Non-pigmented ciliary epithelial cell (primary cell): ENCODE measurements around the gene AFDN.

Source experiments
- DNase-seq: peaks from one replicate; pipeline ENCODE4 v3.0.0-alpha.2; 2010; ENCODE audit warnings: low read depth

The AFDN gene

GRCh38 chr6:167978607-167979006 lies 151.9 kb downstream of the AFDN start:
- no peak for DNase-seq

- DNase-seq = no peak
These were observed 152.9 kb downstream of the AFDN start for GRCh38 chr6:167979436-167980139.

GRCh38 chr6:167980911-167981580 lies 154.3 kb downstream of the AFDN start:
- DNase-seq = no peak

- no peak for DNase-seq
These were observed 155.3 kb downstream of the AFDN start for GRCh38 chr6:167981916-167982462.

GRCh38 chr6:167984144-167984719 lies 157.5 kb downstream of the AFDN start:
- no peak for DNase-seq

GRCh38 chr6:167984876-167985604 lies 158.3 kb downstream of the AFDN start:
- no peak for DNase-seq

- DNase-seq = no peak
These were observed 159.3 kb downstream of the AFDN start for GRCh38 chr6:167985911-167986595.

- no peak for DNase-seq
These were observed 160.9 kb downstream of the AFDN start for GRCh38 chr6:167987396-167988153.

- no peak for DNase-seq
These were observed 161.4 kb downstream of the AFDN start for GRCh38 chr6:167988154-167988495.

- DNase-seq = no peak
These were observed 162.5 kb downstream of the AFDN start for GRCh38 chr6:167988945-167989841.

GRCh38 chr6:167990016-167990945 lies 163.6 kb downstream of the AFDN start:
- no peak for DNase-seq

GRCh38 chr6:167993169-167993568 lies 166.5 kb downstream of the AFDN start:
- no peak for DNase-seq

- DNase-seq = no peak
These were observed 167.1 kb downstream of the AFDN start for GRCh38 chr6:167993831-167994230.

GRCh38 chr6:167995302-167995701 lies 168.6 kb downstream of the AFDN start:
- no peak for DNase-seq

- DNase-seq = no peak
These were observed 169.0 kb downstream of the AFDN start for GRCh38 chr6:167995731-167996151.

- DNase-seq = no peak
These were observed 169.9 kb downstream of the AFDN start for GRCh38 chr6:167996424-167997199.

GRCh38 chr6:167997642-167998041 lies 170.9 kb downstream of the AFDN start, which contains the start of gene KIF25:
Gene KIF25 (plus strand): TSS chr6:167997671. CDS start chr6:168029586, 31,915 bp downstream.
- no peak for DNase-seq

GRCh38 chr6:167998215-167998614 lies 171.5 kb downstream of the AFDN start:
- no peak for DNase-seq
